KMS-11 (cell line): ENCODE data around the gene TMTC1.

ENCODE experiments used
- H2AFZ ChIP-seq: fragments of 200-600 bp; sonication (generic); 2 replicates; pipeline ENCODE4 v1.6.1; 2016; ENCODE audit warnings: antibody characterized with exemption, mixed run types, low read depth
- H3K27ac ChIP-seq: fragments of 200-600 bp; sonication (generic); 2 replicates; pipeline ENCODE4 v1.6.1; 2016; ENCODE audit warnings: mild to moderate bottlenecking, mixed run types
- H3K27me3 ChIP-seq: fragments of 200-600 bp; sonication (generic); 2 replicates; pipeline ENCODE4 v1.6.1; 2017; ENCODE audit warnings: mild to moderate bottlenecking, low read depth, mixed run types, moderate library complexity; ENCODE audit not compliant: insufficient read depth
- H3K36me3 ChIP-seq: fragments of 200-600 bp; sonication (generic); 2 replicates; pipeline ENCODE4 v1.6.1; 2017; ENCODE audit warnings: mild to moderate bottlenecking, mixed run types; ENCODE audit not compliant: insufficient read depth
- H3K4me1 ChIP-seq: fragments of 200-600 bp; sonication (generic); 2 replicates; pipeline ENCODE4 v1.6.1; 2016; ENCODE audit warnings: mild to moderate bottlenecking, low read depth, mixed run types; ENCODE audit not compliant: poor library complexity, severe bottlenecking
- H3K4me2 ChIP-seq: fragments of 200-600 bp; sonication (generic); 2 replicates; pipeline ENCODE4 v1.7.0; 2016; ENCODE audit warnings: mild to moderate bottlenecking, mixed run types
- H3K4me3 ChIP-seq: fragments of 200-600 bp; sonication (generic); IDR thresholded peaks from 2 replicates; pipeline ENCODE4 v1.6.1; 2017; ENCODE audit warnings: low read depth, low read length, mixed read lengths; ENCODE audit not compliant: insufficient read depth
- H3K79me2 ChIP-seq: fragments of 200-600 bp; sonication (generic); 2 replicates; pipeline ENCODE4 v1.6.1; 2016; ENCODE audit warnings: low read depth, mixed run types; ENCODE audit not compliant: insufficient read depth
- H3K9ac ChIP-seq: fragments of 200-600 bp; sonication (generic); 2 replicates; pipeline ENCODE4 v1.6.1; 2016; ENCODE audit warnings: mild to moderate bottlenecking, mixed run types
- H4K20me1 ChIP-seq: fragments of 200-600 bp; sonication (generic); 2 replicates; pipeline ENCODE4 v1.6.1; 2016; ENCODE audit warnings: mild to moderate bottlenecking, mixed run types; ENCODE audit not compliant: insufficient read depth
- TF ChIP-seq, protein P1 (sequence below): fragments of 200-600 bp; sonication (generic); conservative IDR thresholded peaks from 2 replicates; pipeline ENCODE4 v1.6.1; 2017; ENCODE audit warnings: low read depth, mild to moderate bottlenecking, antibody characterized with exemption, low read length, moderate library complexity, mixed read lengths

The TMTC1 gene

DNA sequence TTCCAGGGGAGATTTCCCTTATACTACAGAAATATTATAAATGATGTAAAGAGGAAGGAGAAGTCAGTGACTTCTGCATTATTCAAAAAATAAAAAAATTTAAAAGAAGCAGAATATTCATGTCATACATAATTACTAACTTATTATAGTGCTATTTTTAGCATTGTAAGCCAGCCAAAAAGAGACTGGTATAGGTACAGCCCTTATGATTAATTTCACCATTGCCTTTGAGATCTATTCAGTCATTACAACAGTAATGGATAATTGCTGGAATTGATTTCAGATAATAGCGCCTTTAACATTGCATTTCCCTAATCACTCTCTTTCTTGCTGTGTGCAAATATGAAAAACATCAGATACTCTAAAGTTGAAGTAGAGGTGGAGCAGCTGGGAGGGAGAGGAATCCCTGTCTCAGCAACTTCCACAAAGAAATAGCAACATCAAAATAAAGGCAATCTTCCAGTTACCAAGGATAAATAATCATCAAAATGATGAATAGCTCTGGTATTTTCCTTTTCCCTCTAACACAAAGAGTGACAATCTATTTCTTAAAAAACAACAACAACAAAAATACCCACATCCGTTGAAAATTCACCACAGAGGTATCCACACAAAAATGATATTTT lies 214.5 kb downstream of the TMTC1 start:
- Histone ChIP-seq H3K4me2 (no peak overlapping the region), H3K36me3 (no peaks in the 10 kb centered on the region), H4K20me1 (no peaks in the 10 kb centered on the region), H3K27ac (no peak overlapping the region), H3K79me2 (no peaks in the 10 kb centered on the region), H3K9ac (no peak overlapping the region), H3K4me1 (no peaks in the 10 kb centered on the region), H3K4me3 (no peak overlapping the region), H2AFZ (no peak overlapping the region), H3K27me3 (no peaks in the 10 kb centered on the region)
- TF ChIP-seq, protein P1, sequence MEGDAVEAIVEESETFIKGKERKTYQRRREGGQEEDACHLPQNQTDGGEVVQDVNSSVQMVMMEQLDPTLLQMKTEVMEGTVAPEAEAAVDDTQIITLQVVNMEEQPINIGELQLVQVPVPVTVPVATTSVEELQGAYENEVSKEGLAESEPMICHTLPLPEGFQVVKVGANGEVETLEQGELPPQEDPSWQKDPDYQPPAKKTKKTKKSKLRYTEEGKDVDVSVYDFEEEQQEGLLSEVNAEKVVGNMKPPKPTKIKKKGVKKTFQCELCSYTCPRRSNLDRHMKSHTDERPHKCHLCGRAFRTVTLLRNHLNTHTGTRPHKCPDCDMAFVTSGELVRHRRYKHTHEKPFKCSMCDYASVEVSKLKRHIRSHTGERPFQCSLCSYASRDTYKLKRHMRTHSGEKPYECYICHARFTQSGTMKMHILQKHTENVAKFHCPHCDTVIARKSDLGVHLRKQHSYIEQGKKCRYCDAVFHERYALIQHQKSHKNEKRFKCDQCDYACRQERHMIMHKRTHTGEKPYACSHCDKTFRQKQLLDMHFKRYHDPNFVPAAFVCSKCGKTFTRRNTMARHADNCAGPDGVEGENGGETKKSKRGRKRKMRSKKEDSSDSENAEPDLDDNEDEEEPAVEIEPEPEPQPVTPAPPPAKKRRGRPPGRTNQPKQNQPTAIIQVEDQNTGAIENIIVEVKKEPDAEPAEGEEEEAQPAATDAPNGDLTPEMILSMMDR = no peak

DNA sequence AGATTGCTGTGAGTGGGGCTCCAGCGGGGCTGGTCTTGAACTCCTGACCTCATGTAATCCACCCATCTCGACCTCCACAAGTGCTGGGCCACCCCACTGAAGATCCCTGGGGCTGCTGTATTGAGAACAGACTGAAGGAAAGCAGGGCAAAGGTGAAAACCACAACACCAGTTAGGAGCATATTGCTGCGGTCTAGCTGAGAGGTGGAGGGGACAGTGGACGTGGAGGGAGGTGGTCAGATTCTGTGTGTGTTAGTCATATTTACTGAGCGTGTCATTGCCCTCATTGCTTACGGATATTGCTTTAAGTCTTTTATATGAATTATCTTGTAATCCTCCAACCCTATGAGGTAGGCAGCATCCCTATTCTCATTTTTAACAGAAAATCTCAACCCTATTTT lies 217.3 kb downstream of the TMTC1 start:
- H3K9ac ChIP-seq = no peak overlapping the region
- TF ChIP-seq, protein P1 = no peak
- no peak overlapping the region for H3K4me2 ChIP-seq
- no peak overlapping the region for H2AFZ ChIP-seq
- H3K27ac ChIP-seq = no peak overlapping the region
- H4K20me1 ChIP-seq = no peaks in the 10 kb centered on the region
- H3K4me3 ChIP-seq = no peak overlapping the region
- no peaks in the 10 kb centered on the region for H3K27me3 ChIP-seq
- H3K36me3 ChIP-seq = no peaks in the 10 kb centered on the region
- no peaks in the 10 kb centered on the region for H3K79me2 ChIP-seq
- H3K4me1 ChIP-seq = no peaks in the 10 kb centered on the region

DNA sequence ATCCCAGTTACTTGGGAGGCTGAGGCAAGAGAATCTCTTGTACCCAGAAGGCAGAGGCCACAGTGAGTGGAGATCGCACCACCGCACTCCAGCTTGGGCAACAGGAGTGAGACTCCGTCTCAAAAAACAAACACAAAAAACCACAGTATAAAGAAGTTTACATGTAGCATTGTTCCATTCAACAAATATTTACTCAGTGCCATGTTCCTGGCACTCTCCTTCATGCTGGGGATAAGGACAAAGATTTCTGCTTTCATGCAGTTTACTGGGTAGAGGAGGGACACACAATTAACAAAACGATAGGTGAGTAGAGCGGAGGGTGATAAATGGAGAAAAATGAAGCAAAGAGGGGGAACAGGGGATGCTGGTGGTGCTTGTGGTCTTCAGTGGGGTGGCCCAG lies 218.0 kb downstream of the TMTC1 start:
- Histone ChIP-seq H3K36me3 (no peaks in the 10 kb centered on the region), H3K4me3 (no peak overlapping the region), H3K9ac (no peak overlapping the region), H3K27me3 (no peaks in the 10 kb centered on the region), H3K27ac (no peak overlapping the region), H3K4me2 (no peak overlapping the region), H3K4me1 (no peaks in the 10 kb centered on the region), H2AFZ (no peak overlapping the region), H4K20me1 (no peaks in the 10 kb centered on the region), H3K79me2 (no peaks in the 10 kb centered on the region)
- TF ChIP-seq, protein P1 = no peak

DNA sequence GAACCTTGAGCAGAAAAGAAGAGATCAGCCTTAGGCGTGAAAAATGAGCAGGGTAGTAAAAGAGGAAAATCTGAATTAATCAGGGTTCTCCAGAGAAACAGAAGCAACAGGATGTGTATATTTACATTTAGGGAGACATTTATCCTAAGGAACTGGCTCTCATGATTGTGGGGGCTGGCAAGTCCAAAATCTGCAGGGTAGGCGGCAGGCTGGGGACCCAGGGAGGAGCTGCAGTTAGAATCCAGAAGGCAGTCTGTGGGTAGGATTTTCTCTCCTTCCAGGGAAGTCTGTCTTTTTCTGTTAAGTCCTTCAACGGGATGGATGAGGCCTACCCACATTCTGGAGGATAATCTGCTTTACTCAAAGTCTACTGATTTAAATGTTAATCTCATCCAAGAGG lies 218.8 kb downstream of the TMTC1 start:
- Histone ChIP-seq H3K4me1 (no peaks in the 10 kb centered on the region), H3K27me3 (no peaks in the 10 kb centered on the region), H3K79me2 (no peaks in the 10 kb centered on the region), H3K27ac (no peak overlapping the region), H3K36me3 (no peaks in the 10 kb centered on the region), H2AFZ (no peak overlapping the region), H4K20me1 (no peaks in the 10 kb centered on the region), H3K4me3 (no peak overlapping the region), H3K4me2 (no peak overlapping the region), H3K9ac (no peak overlapping the region)
- TF ChIP-seq, protein P1 = no peak
